Vagina (tissue), 2 donors: ENCODE results near the gene YES1.
"Not testable (repeated sequence)": the region's sequence is repeated elsewhere in the genome, so short reads cannot be mapped to it uniquely, and the experiment has no call there.

Source experiments
- POLR2A ChIP-seq, 2 donors: fragments of 450-650 bp; IDR thresholded peaks; one replicate each; pipeline ENCODE4 v1.6.1; 2017; ENCODE audit warnings: antibody characterized with exemption in 2 of 2, mild to moderate bottlenecking in 2 of 2, moderate library complexity in 2 of 2
- TF ChIP-seq, protein P1 (sequence below), 3 experiments: fragments of 450-650 bp in 2 of 3; fragments of 200-600 bp in 1 of 3; sonication (generic) in 1 of 3; IDR thresholded peaks; one replicate each; pipeline ENCODE4 v1.5.1; 2017 to 2019; ENCODE audit warnings: antibody characterized with exemption in 3 of 3, mild to moderate bottlenecking in 2 of 3, moderate library complexity in 2 of 3

DNA sequence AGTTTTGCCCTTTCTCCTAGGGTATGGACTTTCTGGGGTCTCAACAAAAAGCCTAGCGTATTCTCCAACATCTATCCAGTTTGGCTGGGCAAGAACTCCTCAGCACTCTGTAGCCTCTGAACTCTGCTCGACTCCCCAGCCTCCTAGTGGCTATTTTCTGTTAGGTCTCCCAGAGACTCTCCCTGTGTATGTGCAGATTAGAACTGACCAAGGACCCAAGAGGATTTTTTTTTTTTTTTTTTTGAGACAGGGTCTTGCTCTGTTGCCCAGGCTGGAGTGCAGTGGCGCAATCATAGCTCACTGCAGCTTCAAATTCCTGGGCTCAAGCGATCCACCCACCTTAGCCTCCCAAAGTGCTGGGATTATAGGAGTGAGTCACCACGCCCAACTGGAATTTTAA is 81.9 kb downstream of the YES1 start:
- TF ChIP-seq, protein P1, sequence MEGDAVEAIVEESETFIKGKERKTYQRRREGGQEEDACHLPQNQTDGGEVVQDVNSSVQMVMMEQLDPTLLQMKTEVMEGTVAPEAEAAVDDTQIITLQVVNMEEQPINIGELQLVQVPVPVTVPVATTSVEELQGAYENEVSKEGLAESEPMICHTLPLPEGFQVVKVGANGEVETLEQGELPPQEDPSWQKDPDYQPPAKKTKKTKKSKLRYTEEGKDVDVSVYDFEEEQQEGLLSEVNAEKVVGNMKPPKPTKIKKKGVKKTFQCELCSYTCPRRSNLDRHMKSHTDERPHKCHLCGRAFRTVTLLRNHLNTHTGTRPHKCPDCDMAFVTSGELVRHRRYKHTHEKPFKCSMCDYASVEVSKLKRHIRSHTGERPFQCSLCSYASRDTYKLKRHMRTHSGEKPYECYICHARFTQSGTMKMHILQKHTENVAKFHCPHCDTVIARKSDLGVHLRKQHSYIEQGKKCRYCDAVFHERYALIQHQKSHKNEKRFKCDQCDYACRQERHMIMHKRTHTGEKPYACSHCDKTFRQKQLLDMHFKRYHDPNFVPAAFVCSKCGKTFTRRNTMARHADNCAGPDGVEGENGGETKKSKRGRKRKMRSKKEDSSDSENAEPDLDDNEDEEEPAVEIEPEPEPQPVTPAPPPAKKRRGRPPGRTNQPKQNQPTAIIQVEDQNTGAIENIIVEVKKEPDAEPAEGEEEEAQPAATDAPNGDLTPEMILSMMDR (IDR thresholded peaks at IDR 0.05), result not testable (repeated sequence)
- TF ChIP-seq POLR2A (IDR thresholded peaks at IDR 0.05), result not testable (repeated sequence)
